AG09309 (cell line): ENCODE data around the gene WBP4.

ENCODE experiments used
- DNase-seq: peaks from one replicate; pipeline ENCODE4 v3.0.0-alpha.2; 2010; ENCODE audit warnings: low read depth
- H3K4me3 ChIP-seq: 2 replicates; pipeline ENCODE4 v1.5.1; 2011; ENCODE audit warnings: mild to moderate bottlenecking, low read depth, low read length, moderate library complexity; ENCODE audit not compliant: control insufficient read depth
- CTCF ChIP-seq: IDR thresholded peaks from 2 replicates; pipeline ENCODE4 v1.5.1; 2011; ENCODE audit warnings: mild to moderate bottlenecking, low read depth, low read length, inconsistent platforms; ENCODE audit not compliant: insufficient read depth, control insufficient read depth; ENCODE audit errors: missing control alignments

Gene WBP4

GRCh38 chr13:41048640-41049039, 12.7 kb upstream of the WBP4 start:
- no peak overlapping the region for H3K4me3 ChIP-seq
- TF ChIP-seq CTCF = no peak
- DNase-seq = no peak

- DNase-seq = no peak
- no peak overlapping the region for H3K4me3 ChIP-seq
- TF ChIP-seq CTCF = no peak
Observed at GRCh38 chr13:41049480-41050440, 11.5 kb upstream of the WBP4 start.

DNA sequence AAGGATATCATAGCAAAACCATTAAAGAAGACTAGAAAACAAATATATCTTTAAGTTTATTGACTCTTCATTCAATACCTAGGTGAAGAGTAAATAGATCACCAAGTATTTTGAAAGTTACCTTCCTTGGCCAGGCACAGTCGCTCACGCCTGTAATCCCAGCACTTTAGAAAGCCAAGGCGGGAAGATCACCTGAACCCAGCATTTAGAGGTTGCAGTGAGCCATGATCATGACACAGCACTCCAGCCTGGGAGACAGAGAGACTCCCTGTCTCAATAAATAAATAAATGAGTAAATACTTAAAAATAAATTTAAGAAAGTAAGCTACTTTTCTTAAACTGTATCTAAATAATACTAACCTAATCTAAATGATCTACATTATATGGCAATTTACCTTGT, 8.9 kb upstream of the WBP4 start:
- DNase-seq = no peak
- no peak overlapping the region for H3K4me3 ChIP-seq
- TF ChIP-seq CTCF = no peak

DNA sequence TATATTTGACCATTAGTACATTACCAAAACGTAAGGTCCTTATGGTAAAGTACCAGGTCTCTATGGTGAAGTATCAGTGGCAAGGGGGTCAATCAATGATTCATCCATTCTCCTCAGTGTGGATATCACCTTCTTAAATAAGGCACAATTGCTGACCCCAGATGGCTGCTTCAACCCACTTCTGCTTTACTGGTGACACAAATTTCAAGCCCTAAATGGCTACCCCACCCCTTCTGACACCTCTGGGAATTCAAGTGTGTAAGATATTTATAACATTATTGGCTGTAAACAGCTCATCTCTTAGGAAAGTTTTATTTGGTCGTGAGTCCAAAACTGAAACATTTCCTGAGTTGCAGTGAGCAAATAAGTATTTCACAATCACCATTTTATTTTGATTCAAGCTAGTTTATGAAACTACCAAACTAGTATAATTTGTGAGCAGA, 7.9 kb upstream of the WBP4 start:
- H3K4me3 ChIP-seq = no peak overlapping the region
- peak; percentile 60 for DNase-seq
- no peak for TF ChIP-seq CTCF

GRCh38 chr13:41054212-41054877, 7.0 kb upstream of the WBP4 start:
- TF ChIP-seq CTCF = peak; percentile 47
- no peak overlapping the region for H3K4me3 ChIP-seq
- DNase-seq = peak; percentile 67

GRCh38 chr13:41054919-41055619, 6.2 kb upstream of the WBP4 start:
- TF ChIP-seq CTCF = peak; percentile 21
- DNase-seq = no peak
- H3K4me3 ChIP-seq = no peak overlapping the region
